Esophagus muscularis mucosa (tissue), 3 donors: ENCODE results near the gene AKT3.

Source experiments
- CTCF ChIP-seq, 3 experiments: fragments of 200-600 bp in 2 of 3; fragments of 450-650 bp in 1 of 3; sonication (generic) in 2 of 3; IDR thresholded peaks; one replicate each; pipeline ENCODE4 v1.5.1; 2017 to 2019; ENCODE audit warnings: antibody characterized with exemption in 3 of 3, mild to moderate bottlenecking in 2 of 3, moderate library complexity in 1 of 3
- EP300 ChIP-seq: sonication (generic); formaldehyde crosslinking; IDR thresholded peaks from one replicate; pipeline ENCODE4 v1.6.1; 2017; ENCODE audit warnings: antibody characterized with exemption

DNA sequence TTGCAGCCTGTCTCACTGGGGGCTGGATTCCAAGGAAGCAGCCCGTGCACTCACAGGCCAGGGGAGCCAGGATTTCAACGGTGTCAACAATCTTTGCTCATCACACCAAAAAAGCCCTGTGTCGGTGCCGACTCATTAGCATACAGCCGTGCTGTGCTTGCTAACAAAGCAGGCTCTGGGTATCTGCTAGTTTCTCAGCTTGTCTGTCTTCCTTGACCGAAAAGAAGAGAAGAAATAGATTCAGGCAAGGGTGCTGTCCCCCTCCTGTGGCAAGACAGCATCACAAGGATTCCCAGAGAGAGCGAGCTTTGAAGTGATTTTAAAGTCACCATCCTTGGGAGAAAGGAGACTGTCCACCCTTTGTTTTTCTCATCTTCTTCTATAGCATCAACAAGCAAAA is 379.5 kb downstream of the AKT3 start:
- TF ChIP-seq CTCF (IDR thresholded peaks at IDR 0.05) (no peak), EP300 (no peak)
